ENCODE data around the gene RNF126.

GRCh38 chr19:644363-644762 is 18.7 kb downstream of the RNF126 start:
- TF ChIP-seq CTCF (IDR thresholded peaks at IDR 0.05; ENCODE audit: poor library complexity): no peak
- no peak for TF ChIP-seq EZH2 (IDR thresholded peaks at IDR 0.05; ENCODE audit: borderline replicate concordance)
- no peak for TF ChIP-seq EZH2phosphoT487 (IDR thresholded peaks at IDR 0.05; ENCODE audit: low read depth, severe bottlenecking, unreplicated experiment)

All from hepatocyte (in vitro differentiated cells).